Activated T-helper 1 cell treated with Interleukin-2 at 50 U/mL for 16 hours (primary cell): ENCODE data around the gene DLGAP3.

Source experiments
- DNase-seq: peaks from one replicate; pipeline ENCODE4 v3.0.0-alpha.2; 2020; ENCODE audit warnings: low read depth

DLGAP3 gene

DNA sequence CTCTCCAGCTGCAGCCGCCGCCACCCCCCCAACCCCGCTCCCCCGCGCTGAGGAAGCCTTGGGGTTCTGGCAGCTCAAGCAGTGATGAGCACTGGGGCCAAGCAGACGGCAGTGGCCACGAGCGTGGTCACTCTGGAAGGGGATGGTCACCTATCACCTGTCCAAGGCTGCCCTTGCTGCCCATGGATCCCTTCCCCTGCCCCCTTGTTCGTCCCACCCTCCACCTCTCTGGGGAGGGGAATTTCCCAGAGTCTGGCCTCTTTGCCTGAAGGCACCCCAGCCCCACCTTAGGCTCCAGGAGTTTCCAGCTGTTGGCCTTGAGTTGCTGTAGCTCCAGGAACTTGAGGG lies 62.7 kb downstream of the DLGAP3 start:
- DNase-seq, result no peak

DNA sequence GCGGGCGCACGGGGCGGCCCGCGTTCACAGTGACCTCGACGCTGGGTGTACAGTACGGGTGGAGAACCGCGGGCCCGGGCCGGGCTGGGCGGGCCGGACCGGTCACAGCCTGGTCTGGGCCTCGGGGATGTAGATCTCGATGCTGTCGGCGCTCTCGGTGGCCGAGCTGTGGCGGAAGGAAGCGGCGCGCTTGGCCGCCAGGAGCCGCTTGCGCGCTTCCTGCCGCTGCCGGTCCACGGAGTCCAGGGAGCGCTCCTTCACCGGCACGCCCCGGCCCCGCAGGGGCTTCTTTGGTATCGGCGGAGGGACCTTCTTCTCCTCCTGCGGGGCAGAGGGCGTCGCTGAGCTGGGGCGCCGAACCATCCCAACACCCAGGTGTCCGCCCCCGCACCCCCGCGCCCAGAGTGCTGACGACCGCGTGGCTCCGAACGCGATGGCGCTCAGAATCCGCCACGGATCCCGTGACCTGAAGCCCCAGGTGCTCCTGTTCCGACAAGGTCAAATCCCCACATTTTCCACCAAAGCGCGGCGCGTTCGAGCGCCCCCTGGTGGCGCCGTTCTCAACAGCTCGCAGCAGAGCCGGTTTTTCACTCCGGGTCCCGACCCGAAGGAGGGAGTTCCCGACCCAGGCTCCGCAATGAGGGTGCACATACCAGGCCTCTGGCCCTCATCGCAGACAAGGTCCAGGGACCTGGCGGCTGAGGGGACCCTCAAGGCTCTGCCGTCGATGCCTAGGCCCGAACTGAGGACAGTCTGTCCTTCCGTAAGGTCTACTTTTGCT lies 63.3 kb downstream of the DLGAP3 start:
- DNase-seq, result peak; percentile 89

DNA sequence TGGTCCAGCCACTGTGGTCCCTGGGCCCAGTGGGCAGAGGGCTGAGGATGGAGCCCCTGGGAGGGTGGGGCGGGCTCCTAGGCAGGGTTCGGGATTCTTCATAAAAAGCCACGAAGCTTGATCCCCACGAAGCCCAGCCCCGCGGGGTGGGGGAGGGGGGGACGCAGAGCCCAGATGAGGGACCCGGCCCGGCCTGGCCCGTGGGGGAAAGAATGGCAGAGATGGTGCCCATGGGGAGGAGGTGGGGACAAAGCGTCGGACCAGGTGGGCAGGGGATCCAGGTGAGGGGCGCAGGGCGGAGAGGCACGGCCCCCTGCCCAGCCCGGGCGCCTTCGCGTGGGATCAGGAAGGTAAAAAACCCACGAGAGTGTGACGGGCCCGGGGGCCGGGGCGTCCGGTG lies 63.9 kb downstream of the DLGAP3 start:
- no peak for DNase-seq

DNA sequence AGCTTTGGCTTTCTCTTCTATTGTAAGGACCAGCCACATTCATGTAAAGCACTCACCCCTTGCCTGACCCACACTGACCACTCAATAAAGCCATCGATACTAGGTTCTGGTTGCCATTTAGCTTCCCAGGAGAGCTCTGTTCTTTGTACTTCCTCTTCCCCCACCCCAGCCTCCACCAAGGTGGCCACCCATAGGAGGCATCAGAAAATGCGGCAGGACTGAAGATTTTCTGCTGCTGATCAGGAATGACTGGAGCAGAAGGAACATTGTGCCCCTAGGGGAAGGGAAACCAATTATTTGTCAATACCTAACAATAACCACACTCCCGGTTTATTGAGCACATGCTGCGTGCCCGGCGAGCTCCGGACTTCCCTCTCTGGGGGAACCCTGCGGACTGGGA lies 64.7 kb downstream of the DLGAP3 start:
- no peak for DNase-seq

DNA sequence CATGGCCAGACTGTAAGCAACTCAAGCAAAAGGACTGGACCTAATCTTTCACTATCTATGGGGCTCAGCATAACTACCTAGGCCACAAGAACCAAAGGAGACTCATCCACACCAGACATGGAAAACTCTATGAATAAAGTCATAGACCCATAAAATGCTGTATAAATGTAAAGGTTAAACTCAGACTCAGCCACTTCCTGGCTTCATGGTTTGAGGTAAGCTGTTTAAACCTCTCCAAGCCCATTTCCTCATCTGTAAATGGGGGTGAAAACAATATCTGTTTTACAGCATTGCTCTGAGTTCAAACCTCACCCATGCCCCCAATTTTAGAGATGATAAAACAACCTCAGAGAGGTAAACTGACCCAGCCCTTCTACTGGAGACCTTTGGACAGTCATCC lies 65.9 kb downstream of the DLGAP3 start:
- DNase-seq, result no peak

DNA sequence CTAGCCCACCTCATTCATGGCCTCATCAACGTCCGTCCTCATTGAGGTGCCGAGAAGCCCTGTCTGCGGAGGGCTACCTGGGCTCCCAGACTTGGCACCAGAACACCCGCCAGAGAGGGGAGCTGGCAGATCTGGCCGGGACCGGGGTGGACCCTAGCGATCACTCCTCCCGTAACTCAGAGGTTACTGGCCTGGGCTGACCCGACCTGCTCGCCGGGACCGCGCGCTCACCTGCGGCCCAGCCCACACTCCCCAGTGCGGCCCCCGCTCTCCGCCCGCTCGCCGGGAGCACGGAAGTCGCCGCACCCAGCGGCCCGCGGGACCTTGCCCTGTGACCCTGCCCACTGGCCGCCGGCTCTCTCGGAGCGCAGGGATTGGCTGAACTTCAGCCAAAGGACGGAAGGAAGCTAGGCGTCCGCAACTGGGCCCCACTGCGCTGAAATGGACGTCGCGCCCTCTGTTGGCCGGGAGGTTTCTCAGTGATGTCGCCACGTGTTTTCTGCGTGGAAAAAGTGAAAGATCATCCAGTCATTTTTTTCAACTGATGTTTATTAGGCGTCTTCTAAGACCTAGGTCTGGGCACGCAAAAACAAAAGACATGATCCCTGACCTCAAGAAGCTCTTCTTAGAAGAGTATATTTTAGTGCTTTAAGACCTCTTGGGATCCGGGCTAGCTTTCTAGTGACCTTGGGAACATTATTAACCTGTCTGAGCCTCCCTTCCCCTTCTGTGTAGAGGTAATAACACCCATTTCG lies 69.8 kb downstream of the DLGAP3 start, which contains the start of gene SMIM12:
SMIM12 (minus strand) TSS at position 304 of the 755 bp plus-strand sequence. CDS start 3,772 bp downstream, outside the sequence.
- DNase-seq, result peak; percentile 84

DNA sequence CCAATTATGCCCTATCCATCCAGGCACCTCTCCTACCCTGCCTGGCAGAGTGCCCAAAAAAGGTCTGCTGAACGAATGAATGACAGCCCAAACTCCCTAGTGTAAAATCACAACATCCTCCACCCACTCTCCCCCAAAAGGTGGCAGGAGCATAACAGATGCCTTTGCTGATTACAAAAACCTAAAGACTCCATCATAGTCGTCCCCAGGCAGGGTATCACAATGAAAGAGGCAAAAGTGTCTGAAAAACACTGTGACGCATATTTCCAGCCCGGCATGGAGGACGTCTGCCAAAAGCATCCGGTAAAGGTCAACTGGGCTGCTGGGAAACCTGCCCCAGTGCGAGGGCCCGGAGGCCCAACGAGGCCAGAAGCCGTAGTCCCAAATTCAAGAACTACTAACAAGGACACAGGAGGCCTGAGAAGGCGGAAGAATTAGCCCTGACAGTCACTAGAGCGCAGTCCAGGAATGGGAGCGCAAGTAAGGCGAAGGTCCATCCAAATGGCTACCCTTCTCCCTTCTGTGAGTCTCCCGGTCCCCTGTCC lies 70.5 kb downstream of the DLGAP3 start:
- peak; percentile 3 for DNase-seq

DNA sequence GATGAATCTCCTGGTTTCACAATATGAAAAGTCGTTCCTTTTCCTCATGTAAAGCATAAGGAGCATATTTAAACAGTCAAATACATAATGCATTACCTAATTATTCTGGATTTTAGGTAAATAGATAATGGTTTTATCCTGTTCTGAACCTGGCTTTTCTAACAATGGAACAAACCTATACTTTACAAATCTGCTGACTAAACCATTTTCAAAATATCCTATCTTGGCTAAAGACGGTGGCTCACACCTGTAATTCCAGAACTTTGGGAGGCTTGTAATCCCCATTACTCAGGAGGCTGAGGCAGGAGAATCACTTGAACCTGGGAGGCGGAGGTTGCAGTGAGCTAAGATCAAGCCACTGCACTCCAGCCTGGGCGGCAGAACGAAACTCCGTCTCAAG lies 72.8 kb downstream of the DLGAP3 start:
- no peak for DNase-seq

DNA sequence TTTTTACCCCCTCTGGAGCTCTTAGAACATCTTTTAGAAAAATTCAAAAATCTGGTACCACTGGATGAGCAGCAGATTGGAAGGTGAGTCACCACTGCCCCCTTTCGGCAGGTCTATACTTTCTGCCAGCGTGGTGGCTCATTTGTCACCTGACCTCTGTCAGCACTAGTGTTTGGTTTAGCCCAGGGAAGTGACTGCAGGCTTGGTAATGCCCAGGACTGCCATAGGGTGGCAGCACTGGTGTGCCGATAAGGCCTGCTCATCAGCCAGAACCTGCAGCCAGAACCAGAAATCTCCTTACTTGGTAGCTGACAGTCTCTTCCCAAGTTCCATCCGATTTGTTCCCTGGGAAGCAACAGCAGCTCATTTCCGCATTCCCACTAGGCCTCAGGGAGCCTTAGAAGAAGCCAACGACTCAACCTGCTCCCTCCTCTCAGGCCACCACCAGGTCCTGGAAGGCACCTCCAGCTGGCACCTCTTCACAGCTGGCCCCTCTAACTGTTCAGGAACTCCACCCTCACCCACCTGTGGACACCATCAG lies 76.7 kb downstream of the DLGAP3 start:
- DNase-seq, result peak; percentile 75

DNA sequence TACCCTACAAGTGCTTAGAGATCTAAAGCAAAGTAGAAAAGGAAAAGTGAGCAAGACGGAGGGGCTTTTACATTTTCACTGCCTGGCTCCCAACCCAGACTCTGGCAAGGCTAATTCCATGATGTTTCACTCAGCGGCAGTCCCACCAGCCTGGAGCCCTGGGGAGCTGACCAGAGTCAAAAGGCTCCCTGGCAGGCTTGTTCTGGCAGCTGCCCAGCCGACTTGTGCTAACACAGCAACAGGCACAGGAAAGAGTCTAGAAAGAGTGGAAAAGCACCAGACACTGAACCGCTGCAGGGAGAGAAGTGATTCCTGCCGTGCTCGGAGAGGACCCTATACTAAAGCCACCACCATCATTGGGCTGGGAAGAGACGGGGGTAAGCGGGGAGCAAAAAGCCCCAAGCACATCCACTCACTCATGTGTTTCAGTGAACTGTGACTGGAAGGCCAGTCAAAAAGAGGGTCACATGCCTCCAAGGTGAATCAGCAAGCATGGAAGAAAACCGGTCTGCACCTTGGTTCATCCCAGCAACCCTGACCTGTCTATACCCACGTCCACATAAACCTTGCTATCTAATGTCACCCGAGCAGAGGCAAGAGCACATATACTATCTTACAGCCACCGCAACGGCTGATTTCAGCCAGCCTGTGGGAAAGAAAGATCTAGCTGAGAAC lies 77.9 kb downstream of the DLGAP3 start:
- no peak for DNase-seq

DNA sequence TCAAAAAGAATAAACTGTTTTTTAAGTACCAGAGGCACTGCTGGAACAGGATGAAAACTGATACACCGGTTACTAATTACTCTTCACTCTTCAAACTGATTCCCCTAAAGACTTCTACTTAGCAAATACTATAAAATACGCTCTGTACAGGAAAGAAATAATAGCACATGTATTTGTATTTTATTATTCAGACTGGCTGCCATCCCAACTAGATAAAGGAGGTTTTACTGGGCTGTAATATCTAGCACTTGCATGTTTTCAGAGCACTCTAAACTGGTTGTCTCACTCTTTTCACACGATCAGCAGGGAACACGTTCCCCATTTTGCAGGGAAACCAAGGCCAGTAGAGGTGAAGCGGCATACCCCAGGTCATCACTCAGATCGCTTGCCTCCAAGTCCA lies 79.1 kb downstream of the DLGAP3 start:
- DNase-seq, result no peak

DNA sequence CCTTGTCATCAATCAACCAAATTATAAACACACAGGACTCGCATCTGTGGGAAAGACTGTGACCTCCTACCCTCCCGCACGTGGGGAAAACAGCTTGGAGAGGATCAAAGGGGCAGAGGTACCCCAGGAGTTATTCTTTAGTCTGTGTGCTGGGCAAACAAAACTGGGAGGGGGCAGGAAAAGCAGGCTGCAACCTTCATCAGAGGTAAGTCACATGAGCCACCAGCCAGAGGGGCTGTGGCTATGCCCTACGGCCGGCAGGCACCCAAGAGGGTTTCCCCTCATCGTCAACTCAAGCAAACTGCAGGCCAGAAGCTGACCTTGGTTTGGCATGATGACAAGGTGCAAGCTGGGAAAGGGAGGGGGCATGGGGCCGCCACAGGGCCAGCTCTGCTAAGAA lies 82.4 kb downstream of the DLGAP3 start:
- no peak for DNase-seq

DNA sequence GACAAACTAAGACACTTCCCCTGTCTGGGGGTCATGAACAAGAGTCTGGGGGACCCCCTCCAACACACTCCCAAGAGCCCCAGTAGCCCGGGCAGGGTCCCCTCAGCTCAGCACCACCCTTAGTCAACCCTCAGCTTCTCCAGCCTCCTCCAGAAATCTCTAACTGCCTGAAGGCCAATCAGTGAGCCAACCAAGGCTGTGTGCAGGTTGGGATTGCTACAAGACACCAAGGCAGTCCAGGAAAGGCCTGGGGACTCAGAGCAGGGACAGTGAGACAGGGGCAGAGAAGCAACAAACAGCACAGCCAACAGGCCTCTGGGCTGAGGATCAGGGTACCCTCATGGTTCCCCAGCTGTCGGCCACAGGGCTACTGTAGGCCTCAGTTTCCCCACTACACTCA lies 83.2 kb downstream of the DLGAP3 start:
- DNase-seq, result no peak

DNA sequence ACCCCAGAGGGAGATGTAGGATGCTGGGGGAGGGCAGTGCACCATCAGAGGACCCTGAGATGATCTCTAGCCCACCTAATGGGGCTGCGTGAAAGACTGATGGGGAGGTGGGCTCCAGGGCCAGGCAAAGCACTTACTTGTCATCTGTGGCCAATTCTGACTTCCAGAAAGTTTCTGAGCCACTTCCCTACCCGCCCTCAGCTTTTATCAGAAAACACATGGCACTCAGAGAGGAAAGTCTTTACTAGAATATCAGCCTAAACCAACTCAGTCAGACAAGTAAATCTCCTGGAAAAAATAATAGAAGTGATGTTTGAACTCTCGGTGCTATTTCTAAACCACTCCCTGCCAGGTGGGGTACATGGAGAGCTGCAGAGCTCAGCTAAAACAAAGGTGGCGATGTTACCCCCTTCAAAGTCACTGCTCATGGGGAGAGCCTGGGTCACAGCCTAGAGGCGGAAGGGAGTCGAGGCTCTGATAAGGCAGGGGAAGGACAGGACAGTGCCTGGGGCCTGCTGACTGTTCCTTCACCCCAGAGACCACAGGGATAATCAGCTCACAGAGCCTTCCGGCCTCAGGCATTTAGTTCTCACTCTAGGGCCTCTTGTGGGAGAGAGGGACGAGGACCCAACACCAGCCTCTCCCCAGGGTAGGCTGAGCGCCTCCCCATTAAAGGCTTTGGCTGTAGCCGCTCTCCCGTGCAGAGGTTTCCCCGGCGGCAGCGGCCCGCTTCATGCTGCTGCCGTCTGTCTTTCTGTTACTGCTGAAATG lies 84.1 kb downstream of the DLGAP3 start:
- DNase-seq, result no peak

DNA sequence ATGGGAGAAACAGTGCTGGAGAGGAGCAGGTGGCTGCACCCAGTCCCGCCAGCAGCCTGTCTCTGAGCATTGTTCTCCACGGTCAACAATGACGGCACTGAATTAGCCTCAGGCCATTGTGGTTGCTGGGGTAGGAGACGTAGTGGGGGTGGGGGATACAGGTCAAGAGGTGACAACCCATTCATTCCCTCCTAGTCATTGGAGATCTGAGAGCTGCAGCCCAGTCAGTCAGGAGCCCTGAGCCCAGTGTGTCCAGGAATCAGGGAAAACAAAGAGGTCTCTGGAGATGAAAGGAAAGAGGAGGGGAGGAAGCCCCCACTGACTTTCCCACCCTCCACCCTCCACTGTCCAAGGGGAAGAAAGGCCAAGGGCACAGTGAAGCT lies 85.2 kb downstream of the DLGAP3 start:
- DNase-seq, result no peak

DNA sequence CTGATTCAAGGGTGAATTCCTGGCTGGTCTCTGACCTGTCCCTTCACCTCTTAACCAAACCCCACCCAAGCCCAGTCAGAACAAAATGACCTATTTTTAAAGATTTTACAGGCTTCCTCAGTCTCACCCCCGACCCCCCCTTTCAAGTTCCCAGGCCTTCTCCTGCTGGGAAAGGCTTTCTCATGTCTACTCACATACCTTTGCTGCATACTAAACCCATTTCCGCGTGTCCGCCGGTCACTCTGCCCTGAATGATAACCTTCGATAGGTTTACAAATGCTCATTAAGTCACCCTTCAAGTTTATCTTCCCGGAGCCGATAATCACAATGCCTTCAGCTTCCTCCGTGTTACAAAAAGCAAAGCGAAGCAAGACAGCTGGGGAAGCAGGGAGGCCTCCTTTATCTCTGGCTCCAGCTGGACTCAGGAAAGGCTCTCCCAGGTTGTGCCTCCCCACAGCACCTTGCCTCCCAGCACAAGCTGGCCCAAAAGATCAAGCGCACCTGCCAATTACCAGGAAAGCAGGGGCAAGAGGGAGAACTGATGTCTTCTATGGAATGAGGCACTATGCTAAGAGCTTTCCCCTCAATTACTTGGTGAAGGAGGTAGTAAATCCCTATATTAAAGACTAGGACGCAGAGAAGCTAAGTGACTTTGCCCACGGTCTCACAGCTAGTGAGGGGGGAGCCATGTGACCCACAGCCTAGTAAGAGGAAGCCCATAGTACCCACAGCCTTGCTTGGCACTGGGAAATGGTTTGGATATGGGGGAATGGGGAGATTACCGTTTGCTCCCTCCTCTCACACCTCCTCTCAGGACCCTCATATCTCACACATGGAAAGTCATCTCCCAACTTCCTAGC lies 85.8 kb downstream of the DLGAP3 start:
- DNase-seq, result no peak

DNA sequence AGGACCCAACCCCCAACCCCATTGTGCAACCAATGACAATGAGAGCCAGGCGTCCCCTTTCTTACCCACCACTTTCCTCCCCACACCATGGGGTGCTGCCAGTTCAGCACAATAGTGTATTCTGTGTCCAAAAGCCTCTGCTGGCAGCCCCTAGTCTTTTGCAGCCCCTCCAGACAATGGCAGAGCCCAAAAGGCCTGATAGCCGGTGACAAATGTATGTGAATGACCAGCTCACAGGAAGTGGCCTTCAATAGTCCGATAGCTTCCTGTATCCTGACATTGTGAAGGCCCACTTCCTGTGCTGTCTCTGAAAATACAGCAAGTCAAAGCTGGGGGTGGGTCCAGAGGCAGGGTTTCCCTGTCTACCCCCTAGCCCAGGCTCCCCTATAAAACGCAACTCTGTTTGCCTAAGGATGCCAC lies 86.5 kb downstream of the DLGAP3 start:
- no peak for DNase-seq

DNA sequence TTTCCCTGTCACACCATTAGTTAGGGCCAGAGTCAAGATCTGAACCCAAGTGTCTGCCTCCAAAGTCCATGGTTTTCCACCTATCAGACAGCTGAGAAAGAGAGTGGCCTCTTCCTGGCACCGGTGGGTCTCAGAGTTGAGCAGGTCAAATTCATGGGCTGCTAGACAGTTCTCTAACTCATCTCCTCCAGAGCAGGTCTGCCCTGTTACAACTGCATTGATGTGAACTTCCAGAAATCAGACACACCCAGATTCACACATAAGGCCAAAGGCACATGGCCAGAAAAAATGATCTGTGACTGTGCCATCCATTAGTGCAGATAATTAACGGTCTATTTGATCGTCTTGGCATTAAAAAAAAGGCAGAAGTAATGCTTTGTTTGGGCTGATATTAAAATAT lies 87.4 kb downstream of the DLGAP3 start:
- DNase-seq, result no peak

DNA sequence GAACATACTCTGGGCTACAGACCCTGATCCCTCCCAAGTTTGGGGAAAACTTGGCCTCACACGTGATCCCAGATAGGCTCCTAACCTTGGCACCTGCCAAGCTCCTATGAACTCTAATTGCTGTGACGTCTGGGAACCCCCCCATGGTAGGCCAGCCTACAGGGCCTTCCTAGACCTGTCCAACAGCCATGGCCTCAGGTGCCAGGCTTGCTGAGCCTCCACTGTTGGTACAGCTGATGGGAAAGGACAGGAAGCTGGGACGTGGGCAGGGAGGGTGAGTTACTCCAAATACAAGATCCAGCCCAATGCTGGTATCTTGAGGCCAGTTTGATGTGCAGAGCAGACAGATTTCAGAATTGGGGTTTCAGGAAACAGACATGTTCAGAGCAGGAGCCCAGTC lies 89.0 kb downstream of the DLGAP3 start:
- DNase-seq, result no peak

DNA sequence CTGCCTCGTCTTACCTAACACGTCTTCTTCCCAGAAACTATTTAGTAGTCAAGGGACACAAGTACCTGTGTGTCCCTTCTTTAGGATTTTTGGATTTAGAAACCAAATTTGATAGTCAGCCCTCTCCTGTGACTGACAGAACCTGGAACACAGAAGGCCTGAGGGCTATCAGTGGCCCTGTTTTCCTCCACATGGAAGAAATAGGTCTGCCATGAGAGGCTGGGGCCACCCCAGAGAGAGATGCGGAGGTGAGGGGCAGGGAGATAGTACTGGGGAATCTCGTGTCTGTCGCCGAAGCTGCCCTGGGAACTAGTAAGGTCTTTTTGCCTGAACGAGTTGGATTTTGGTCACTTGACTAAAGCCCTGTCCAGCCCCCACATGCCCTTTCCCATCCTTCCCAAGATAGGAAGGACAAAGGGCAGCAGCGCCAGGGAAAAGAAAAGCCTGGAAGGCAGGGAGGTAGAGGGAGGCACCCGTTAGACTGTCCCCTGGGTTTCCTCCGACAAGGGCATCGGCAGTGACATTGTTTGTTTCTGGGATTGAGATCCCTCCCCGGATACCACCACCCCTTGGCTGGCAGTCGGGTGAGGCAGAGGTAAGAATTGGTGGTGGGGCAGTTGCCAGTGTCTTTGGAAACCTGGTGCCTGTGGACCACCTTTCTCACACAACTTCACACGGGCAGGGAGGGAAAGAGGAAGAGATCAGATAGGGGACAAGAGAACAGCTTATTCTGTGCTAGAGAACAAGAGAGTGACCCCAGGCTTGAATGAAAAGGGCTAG lies 89.7 kb downstream of the DLGAP3 start:
- DNase-seq, result no peak
